Measurements from ENCODE around the gene TSHZ3. TPM values are rescaled to one million over a fixed set of nuclear protein-coding genes. Genes with fewer than 3 reads are reported as not detected.

TSHZ3 gene, protein sequence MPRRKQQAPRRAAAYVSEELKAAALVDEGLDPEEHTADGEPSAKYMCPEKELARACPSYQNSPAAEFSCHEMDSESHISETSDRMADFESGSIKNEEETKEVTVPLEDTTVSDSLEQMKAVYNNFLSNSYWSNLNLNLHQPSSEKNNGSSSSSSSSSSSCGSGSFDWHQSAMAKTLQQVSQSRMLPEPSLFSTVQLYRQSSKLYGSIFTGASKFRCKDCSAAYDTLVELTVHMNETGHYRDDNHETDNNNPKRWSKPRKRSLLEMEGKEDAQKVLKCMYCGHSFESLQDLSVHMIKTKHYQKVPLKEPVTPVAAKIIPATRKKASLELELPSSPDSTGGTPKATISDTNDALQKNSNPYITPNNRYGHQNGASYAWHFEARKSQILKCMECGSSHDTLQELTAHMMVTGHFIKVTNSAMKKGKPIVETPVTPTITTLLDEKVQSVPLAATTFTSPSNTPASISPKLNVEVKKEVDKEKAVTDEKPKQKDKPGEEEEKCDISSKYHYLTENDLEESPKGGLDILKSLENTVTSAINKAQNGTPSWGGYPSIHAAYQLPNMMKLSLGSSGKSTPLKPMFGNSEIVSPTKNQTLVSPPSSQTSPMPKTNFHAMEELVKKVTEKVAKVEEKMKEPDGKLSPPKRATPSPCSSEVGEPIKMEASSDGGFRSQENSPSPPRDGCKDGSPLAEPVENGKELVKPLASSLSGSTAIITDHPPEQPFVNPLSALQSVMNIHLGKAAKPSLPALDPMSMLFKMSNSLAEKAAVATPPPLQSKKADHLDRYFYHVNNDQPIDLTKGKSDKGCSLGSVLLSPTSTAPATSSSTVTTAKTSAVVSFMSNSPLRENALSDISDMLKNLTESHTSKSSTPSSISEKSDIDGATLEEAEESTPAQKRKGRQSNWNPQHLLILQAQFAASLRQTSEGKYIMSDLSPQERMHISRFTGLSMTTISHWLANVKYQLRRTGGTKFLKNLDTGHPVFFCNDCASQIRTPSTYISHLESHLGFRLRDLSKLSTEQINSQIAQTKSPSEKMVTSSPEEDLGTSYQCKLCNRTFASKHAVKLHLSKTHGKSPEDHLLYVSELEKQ
- total RNA-seq (2014; rRNA removed; shearing (Covaris generic)): 5.4 and 7.1 TPM in 2 replicates

GRCh38 chr19:31349160-31349881 lies at the start of gene TSHZ3:
Gene TSHZ3, minus strand, starts transcription at chr19:31349436. Its CDS starts 217 bp downstream, at chr19:31349219.
- DNase-seq (ENCODE audit: low spot score): peak; percentile 89

DNA sequence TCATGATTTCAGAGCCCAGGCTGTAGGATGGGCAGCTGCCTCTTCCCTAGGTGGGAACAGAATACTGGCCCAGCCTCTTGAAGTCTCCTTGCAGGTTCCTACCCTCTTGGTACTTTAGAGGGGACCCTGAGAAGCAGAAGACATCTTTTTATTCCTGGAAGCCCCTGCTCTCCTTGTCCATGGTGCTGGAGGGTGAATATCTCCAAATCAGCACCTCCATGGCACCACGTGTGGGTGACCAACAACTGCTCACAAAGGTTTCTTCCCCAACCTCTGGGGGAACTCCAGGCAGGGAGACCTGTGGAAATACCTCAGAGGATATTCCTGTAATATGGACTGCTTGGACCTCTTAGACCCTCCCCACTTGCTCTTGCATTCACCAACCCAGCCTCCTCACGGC lies 48.1 kb upstream of the TSHZ3 start:
- DNase-seq (ENCODE audit: low spot score): no peak

DNA sequence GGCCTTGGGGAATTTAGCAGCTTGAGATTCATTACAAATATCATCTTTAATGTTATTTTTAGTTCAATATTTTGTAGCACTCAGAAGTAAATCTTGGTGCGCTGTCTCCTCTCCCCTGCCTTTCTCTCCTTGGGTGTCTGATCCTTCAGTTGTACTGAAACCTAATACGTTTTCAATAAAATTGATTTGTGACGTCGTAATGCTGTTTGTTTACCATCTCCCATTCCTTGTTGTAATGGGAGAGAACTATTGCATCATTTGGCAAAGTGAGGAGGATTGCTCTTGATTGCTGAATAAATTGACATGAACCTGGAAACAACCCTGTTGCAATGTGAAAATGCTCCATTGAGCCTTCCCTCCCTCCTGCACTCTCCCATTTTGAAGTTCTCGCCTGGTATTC lies 43.2 kb upstream of the TSHZ3 start:
- no peak for DNase-seq (ENCODE audit: low spot score)

DNA sequence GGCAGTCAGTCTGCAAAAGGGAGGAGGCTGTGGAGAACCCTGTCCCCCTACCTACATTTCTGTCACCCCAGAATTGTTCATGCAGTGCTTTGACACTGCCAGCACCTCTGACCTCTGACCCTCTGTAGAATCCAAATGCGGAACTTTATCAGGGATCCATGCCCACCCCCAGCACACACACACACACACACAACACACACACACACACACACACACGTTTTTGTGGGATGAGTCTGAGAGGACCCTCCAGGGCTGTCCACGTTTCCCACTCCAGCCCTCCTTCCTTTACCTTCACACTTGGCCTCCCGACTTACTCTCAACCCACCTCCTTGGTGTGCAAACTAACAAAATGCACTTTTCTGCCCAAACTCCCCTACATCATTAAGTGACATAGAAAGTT lies 42.3 kb upstream of the TSHZ3 start:
- no peak for DNase-seq (ENCODE audit: low spot score)

GRCh38 chr19:31390711-31391110 lies 41.5 kb upstream of the TSHZ3 start:
- DNase-seq (ENCODE audit: low spot score): no peak

- DNase-seq (ENCODE audit: low spot score): no peak
These were observed 40.6 kb upstream of the TSHZ3 start for GRCh38 chr19:31389874-31390273.

DNA sequence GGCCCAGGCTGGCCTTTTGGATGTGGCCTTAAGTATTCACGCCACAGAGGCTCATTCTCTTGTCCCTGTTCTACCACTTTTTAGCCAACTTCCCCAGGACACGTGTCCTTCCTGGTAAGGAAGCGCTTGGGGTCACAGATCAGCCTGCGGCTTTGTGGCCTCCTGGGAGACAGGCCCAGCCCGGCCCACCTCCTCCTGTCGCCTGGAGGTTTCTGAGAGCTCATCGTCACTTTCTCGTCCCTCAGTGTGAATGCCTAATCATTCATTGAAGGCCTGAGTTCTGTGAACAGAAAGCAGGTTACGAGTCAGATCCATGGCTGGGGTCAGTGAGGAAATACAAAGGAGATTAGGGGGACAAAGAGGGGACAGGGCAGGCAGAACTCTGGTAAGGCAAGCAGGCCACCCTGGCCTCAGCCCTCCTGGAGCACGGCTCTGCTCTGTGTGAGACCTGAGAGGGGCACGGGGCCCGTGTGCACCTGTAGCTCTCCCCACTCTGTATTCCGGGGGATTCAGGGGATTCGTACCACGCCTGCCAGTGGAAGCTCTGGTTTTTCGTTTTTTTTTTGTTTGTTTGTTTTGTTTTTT lies 38.6 kb upstream of the TSHZ3 start:
- DNase-seq (ENCODE audit: low spot score): no peak

DNA sequence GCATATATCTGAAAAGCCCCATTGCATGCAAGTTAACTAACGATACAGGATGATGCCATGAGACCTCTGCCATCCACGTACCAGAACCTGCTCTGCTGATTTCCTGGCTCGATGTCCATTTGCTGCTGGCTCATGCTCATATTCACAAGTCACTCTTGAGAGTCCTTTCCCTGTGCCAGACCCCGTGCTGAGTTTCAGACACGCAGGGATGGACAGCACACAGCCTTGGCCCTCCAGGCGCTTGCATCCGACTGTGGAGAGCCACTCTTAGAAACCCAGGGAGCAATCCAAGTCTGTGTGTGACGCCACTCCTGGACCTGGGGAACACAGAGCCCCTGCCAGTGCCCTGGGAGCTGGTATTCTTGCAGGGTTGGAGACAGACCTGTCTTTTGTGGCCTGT lies 37.6 kb upstream of the TSHZ3 start:
- DNase-seq (ENCODE audit: low spot score): no peak

DNA sequence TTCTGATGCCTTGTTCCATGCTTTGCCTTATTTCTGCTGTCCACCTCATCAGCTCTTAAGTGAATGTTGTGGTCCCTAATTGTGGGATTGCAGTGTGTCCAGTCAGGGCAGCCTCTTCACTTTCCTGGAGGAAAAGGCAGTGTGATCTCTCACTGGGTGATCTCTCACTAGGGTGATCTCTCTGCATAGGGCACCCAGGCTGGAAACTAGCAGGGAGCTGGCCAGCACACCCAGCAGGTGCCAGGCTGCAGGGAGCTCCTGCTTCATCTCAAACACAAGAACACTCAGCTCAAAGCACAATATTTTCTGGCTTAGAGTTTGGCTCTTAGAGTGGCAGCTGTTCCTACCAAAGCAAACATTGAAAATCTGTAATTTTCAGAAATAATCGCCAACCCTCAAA lies 36.5 kb upstream of the TSHZ3 start:
- DNase-seq (ENCODE audit: low spot score): no peak

GRCh38 chr19:31383553-31383952 lies 34.3 kb upstream of the TSHZ3 start:
- DNase-seq (ENCODE audit: low spot score): no peak

DNA sequence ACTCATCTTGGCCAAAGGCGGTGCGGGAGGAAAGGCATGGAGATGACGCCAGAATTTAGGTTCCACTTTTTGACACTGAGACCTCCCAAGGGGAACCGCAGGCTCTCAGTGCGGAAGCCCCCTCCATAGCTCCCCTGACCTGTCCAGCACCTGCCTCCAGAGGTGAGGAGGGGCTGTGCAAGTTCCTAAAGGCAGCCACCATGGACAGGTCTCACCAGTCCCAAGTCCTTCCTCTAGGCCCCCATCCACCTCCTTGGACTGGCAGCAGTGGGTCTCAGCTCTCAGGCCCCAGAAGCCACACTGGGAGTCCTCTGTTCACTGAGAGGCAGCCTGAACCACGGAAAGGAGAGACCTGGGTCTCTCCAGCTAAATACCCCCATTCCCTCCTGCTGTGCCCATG lies 31.6 kb upstream of the TSHZ3 start:
- DNase-seq (ENCODE audit: low spot score): no peak

DNA sequence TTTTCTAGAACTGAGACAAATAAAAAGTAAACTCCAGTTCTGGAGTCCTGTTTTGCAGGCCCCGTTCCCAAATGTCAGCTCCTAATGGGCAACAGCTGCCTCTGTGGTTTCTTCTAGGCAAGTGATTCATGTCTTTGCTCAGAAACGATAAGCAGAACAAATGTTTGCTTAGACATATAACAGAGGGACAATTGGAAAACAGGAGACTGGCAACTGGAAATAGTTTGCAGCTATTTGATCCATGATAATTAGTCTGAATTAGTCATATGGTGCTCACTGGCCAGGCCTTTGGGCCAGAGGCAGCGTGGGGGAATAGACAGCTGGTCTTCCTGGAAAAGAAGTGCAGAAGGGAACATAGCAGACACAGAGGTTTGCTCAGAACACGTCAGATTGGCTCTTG lies 29.2 kb upstream of the TSHZ3 start:
- peak; percentile 95 for DNase-seq (ENCODE audit: low spot score)

DNA sequence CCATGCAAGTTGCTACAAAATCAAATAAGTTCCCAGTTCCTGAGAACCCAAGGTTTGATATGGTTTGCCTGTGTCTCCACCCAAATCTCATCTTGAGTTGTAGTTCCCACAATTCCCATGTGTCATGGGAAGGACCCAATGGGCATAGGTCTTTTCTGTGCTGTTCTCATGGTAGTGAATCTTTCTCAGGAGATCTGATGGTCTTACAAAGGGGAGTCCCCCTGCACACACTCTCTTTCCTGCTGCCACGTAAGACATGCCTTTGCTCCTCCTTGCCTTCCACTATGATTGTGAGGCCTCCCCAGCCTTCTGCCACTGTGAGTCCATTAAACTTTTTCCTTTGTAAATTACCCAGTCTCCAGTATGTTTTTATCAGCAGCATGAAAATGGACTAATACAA lies 28.5 kb upstream of the TSHZ3 start:
- no peak for DNase-seq (ENCODE audit: low spot score)

DNA sequence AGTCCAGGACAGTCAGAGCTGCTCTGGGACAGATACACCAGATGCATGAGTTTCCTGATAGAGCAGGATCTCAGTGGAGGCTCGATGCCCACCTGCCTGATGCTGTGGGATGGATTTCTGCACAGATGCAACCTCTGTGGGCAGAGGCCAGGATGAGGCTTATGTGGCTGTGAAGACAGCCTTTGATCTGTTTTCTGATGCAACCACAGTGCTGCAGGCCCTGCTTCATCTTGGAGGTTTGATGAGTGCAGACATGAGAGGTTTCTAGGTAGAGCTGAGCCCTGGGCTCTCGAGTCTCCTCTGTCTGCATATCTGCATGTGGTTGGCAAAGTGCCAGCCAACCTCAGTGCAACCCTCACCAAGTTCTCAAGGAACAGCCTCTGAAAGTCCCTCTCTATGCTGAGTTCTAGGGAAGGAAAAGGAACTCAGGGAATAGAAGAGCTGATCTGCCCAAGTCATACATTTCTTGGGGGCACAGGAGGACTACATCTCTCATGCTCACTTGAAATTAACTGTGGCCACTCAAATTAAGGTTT lies 23.1 kb upstream of the TSHZ3 start:
- no peak for DNase-seq (ENCODE audit: low spot score)

DNA sequence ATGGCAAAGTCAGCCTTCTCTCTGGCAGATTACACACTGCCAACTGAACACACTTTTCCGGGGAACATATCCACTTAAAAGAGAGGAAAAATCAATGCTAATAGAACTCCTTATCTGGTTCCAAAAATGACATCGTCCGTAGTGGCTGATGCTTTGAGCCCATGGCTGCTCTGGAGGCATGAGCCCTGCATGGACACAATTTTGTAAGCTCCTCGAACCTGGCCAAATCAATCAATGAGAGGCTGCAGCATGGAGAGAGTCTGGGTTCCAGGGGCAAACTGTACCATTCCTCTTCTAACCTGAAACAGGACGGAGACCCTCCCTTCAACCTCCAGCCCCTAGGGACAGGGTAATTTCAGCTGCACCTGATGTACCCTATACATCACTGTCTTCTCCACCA lies 21.0 kb upstream of the TSHZ3 start:
- no peak for DNase-seq (ENCODE audit: low spot score)

DNA sequence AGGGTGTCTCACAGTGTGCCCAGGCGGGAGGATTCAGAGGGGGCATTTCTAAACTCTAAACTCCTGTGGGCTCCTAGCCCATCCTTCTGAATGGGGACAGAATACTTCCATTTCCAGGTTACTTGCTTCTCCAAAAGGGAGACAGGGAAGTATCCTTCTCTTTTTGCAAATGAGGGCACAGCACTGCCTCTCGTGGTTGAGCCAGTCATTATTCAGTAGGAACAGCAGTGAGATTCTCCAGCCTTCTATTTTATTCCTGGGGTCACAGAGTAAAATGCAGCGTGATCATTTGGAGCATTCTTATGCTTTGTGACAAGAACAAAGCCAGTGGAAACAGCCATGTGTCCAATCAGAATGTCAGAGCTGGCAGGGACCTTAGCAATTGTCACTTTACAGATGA lies 15.7 kb upstream of the TSHZ3 start:
- DNase-seq (ENCODE audit: low spot score): no peak

DNA sequence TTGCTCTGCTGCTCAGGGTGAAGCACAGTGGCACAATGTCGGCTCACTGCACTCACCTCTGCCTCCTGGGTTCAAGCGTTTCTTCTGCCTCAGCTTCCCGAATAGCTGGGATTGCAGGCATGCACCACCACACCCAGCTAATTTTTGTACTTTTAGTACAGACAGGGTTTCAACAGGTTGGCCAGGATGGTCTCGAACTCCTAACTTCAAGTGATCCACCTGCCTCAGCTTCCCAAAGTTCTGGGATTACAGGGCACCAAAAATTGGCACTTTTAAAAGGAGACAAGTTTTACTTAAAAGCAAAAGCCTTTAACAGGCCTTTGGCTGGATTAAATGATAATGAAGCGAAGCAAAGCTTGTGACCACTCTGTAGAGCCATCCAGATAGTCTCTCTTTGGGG lies 12.5 kb upstream of the TSHZ3 start:
- DNase-seq (ENCODE audit: low spot score): no peak

DNA sequence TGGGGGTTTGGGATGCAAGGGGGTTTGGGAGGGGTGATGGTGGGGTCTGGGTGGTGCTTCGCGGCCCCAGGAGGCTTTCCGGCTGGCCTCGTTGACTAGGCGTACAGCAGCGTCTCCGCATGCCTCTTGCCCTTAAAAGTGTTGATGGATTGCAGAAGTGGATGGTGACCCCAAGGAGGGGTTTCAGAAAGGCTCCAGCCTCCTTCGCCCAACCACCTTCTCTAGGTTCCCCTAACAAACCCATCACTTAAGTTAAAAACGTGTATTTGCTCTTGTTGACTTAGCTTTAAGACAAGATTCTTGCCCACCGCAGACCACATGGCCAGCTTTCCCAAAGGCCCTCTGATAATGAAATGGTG lies 8.1 kb upstream of the TSHZ3 start:
- no peak for DNase-seq (ENCODE audit: low spot score)

DNA sequence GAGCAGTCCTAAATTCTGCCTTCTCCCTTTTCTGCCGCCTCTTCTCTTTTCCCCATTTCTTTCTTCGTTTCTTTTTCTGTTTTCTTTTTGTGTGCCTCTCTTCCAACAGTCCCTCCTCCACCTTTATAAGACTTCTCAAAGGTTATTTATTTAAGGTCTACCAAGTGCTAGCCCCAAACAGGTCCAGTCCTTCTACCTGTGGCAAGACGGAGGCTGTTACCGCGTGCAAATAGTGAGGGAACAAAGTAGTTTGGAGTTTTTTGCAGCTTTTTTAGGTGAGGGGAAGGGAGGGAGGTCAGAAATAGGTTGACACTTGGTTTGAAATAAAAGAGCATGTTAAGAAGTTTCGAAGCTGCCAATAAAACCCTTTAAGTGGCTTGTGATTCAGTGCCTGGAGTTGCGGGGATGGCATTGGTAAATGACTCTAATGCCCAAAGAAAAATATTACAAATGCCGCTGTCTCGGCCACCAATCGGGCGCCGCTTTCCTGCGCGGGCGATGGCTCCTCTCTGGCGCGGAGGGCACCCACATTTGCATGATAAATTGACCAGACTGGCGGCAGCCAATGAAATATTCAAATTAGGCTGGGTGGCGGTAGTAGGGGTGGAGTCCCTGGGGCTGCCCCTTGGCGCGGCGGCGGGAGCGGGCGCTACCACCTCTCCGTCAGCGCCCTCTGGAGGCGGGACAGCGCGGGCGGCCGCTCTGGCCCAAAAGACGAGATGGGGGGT lies 7.5 kb upstream of the TSHZ3 start:
- DNase-seq (ENCODE audit: low spot score): no peak

DNA sequence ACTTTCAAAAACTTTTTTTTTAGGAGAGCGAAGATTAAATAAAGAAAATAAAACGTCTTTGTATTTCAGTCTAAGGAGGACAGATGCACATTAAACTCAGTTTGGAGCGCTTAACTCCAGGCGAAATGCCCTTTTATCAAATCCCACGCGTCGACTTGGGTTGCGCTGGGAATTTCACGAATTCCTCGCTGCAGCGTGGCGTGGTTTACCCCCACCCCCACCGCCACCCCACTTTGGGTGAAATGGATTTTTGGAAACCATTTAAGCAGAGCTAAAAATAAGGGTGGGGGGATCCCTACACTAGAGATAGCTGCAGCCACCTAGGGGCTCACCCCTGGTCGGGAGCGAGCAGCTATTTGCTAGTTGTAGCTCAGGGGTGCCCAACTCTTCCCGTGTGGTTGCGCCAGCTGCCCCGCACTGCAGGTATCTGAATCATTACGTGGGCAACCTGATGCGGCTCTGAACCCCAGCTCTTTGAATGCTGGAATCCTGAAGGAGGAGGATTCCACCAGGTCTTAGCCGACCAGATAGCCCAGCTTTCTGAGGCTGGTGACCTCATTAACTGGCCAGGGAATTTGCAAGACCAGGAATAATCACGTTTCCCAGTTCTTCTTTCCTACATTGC lies 6.5 kb upstream of the TSHZ3 start:
- DNase-seq (ENCODE audit: low spot score): no peak
